DMS153 treated with DMSO at 0.1 percent for 48 hours (cell line): ENCODE measurements around the gene SWSAP1.
A peak's percentile ranks its signal among the peaks of the same experiment; 100 is the strongest.
"Not testable (repeated sequence)": the region's sequence is repeated elsewhere in the genome, so short reads cannot be mapped to it uniquely, and the experiment has no call there.

Experiments used
- DNase-seq: peaks from one replicate; lab custom pipeline; 2025; ENCODE audit not compliant: unreplicated experiment; lab: John Stamatoyannopoulos, UW

Gene SWSAP1

GRCh38 chr19:11374433-11375142 is at the start of gene SWSAP1:
Gene SWSAP1, plus strand, starts transcription at chr19:11374666. Its CDS starts 15 bp downstream, at chr19:11374681.
- DNase-seq, result peak; percentile 99

GRCh38 chr19:11324748-11325389 is 49.6 kb upstream of the SWSAP1 start:
- DNase-seq, result no peak

- no peak for DNase-seq
These were observed 48.9 kb upstream of the SWSAP1 start for GRCh38 chr19:11325544-11325943.

GRCh38 chr19:11330127-11330526 is 44.3 kb upstream of the SWSAP1 start:
- DNase-seq, result no peak

GRCh38 chr19:11331502-11331901 is 43.0 kb upstream of the SWSAP1 start:
- DNase-seq, result no peak

- DNase-seq, result no peak
These were observed 41.6 kb upstream of the SWSAP1 start for GRCh38 chr19:11332822-11333221.

GRCh38 chr19:11333838-11334237 is 40.6 kb upstream of the SWSAP1 start:
- not testable (repeated sequence) for DNase-seq

GRCh38 chr19:11335449-11336146 is 38.9 kb upstream of the SWSAP1 start:
- no peak for DNase-seq

GRCh38 chr19:11337080-11337479 is 37.4 kb upstream of the SWSAP1 start:
- no peak for DNase-seq

- DNase-seq, result no peak
These were observed 36.3 kb upstream of the SWSAP1 start for GRCh38 chr19:11338121-11338520.

GRCh38 chr19:11338569-11339253 is 35.8 kb upstream of the SWSAP1 start:
- DNase-seq, result no peak

GRCh38 chr19:11339254-11340098 is 35.0 kb upstream of the SWSAP1 start, which contains the start of gene RAB3D:
Gene RAB3D, minus strand, starts transcription at chr19:11339657. Its CDS starts 2,258 bp downstream, at chr19:11337399.
- DNase-seq, result peak; percentile 89

GRCh38 chr19:11340099-11340467 is 34.4 kb upstream of the SWSAP1 start:
- DNase-seq, result not testable (repeated sequence)

- no peak for DNase-seq
These were observed 32.0 kb upstream of the SWSAP1 start for GRCh38 chr19:11342429-11342828.

- no peak for DNase-seq
These were observed 29.2 kb upstream of the SWSAP1 start for GRCh38 chr19:11345122-11345803.

- peak; percentile 98 for DNase-seq
These were observed 28.1 kb upstream of the SWSAP1 start, which contains the start of the genes CCDC159 and TMEM205 for GRCh38 chr19:11346104-11346940. Gene CCDC159, plus strand, starts transcription at chr19:11346519. Its CDS starts 88 bp downstream, at chr19:11346607. Gene TMEM205, minus strand, starts transcription at chr19:11346268. Its CDS starts 649 bp downstream, at chr19:11345619.

GRCh38 chr19:11347546-11348039 is 26.9 kb upstream of the SWSAP1 start:
- no peak for DNase-seq

GRCh38 chr19:11349171-11349570 is 25.3 kb upstream of the SWSAP1 start:
- DNase-seq, result no peak

GRCh38 chr19:11354102-11354501 is 20.4 kb upstream of the SWSAP1 start:
- DNase-seq, result not testable (repeated sequence)
